ENCODE data around the gene TXN.

The TXN gene
- total RNA-seq, result 16.5 to 356 (median 45.6) reads per million in 9 experiments

DNA sequence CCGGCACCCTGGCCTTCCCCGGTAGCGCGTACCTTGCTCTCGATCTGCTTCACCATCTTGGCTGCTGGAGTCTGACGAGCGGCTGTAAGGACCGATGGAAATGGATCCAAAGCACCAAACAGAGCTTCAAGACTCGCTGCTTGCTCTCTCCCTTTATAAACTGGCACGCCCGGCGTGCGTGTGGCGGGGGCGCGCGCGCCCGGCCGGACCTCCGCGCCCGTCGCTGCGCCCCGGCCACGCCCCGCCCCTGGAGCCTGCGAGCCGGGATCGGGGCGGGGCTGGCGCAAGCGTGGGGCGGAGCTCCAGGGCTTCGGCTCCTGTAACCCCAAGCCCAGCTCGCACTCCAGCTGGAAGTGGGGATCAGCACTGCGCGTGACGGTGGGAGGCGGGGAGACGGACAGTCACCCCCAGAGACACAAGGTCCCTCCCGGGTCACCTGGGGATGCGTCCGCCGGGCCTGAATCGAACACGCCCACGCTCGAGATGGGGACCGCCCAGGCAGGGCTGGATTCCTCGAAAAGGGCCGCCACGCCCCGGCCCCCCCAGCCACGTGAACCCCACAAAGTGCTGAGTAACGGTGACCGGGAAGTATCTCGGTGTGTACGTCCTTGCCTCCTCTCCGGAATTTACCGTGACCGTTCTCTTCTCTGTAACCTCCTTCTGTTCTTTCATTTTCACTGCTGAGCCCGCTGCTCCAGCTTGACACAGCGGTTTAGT is at the start of gene TXN:
Gene TXN (minus strand): TSS at position 128 of the 717 bp plus-strand sequence. CDS start 72 bp downstream, at position 56.
- peak; percentile 70 to 72 (median 71) for DNase-seq
- H3K36me3 Mint-ChIP-seq (ENCODE audit: insufficient read depth), result peaks cover 5% of the 10 kb centered on the region
- no peaks in the 10 kb centered on the region for H3K27me3 Mint-ChIP-seq
- peak within 1 kb of the TSS; percentile 88 to 93 for H3K4me3 Mint-ChIP-seq
- no peaks in the 10 kb centered on the region for H3K9me3 Mint-ChIP-seq
- peaks cover 25 to 26% of the 10 kb centered on the region in 2 donors for H3K4me1 Mint-ChIP-seq (ENCODE audit: low read depth in 2 of 2)
- peak within 1 kb of the TSS; percentile 90 to 92 for H3K27ac Mint-ChIP-seq
- peak; percentile 75 for ATAC-seq (replicated peaks)

DNA sequence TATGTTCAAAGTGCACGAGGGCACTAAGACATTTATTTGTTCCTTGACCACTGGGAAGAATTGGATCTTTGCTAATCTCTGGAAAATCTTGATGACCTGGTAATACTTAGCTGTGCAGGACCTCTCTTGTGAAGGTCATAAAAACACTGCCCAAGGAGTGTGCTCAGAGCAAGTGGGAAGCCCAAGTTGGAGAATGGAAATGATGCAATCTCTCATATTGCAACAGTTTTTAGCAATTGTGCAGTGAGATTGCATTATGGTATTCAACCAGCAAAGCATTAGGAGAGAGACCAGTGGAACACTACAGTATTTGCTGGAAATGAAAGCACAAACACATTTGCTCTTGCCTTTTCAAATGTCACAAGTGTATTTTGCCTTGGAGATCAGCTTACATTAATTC is 46.8 kb upstream of the TXN start:
- Mint-ChIP-seq H3K27ac (no peak overlapping the region), H3K36me3 (ENCODE audit: insufficient read depth) (peaks cover 2% of the 10 kb centered on the region), H3K4me3 (no peak overlapping the region), H3K9me3 (no peaks in the 10 kb centered on the region), H3K4me1 (ENCODE audit: low read depth in 2 of 2) (no peaks in the 10 kb centered on the region), H3K27me3 (peaks cover 24 to 30% of the 10 kb centered on the region in 2 donors)
- DNase-seq (no peak), ATAC-seq (replicated peaks) (no peak)

GRCh38 chr9:110298043-110298605 is 41.8 kb upstream of the TXN start:
- Mint-ChIP-seq H3K27ac (no peak overlapping the region), H3K4me3 (no peak overlapping the region), H3K27me3 (peaks cover 36% of the 10 kb centered on the region in 2 donors), H3K36me3 (ENCODE audit: insufficient read depth) (no peaks in the 10 kb centered on the region), H3K9me3 (no peaks in the 10 kb centered on the region), H3K4me1 (ENCODE audit: low read depth in 2 of 2) (no peaks in the 10 kb centered on the region)
- ATAC-seq (replicated peaks), result no peak
- no peak for DNase-seq

DNA sequence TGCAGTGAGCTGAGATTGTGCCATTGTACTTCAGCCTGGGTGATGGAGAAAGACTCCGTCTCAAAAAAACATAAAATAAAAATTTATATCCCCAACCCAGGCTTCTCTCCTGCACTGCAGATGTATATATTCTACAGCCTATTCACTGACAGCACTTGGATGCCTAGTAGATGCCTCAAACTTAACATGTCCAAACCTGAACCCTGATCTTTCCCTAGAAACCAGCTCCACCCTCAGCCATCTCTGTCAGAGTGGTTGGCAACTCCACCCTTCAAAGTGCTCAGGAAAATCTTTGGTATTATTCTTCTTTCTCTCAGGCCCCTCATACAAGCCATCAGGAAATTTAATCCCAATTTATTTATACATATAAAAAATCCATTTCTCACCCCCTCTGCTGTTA is 36.9 kb upstream of the TXN start:
- peaks cover 16 to 29% of the 10 kb centered on the region in 2 donors for H3K27me3 Mint-ChIP-seq
- ATAC-seq (replicated peaks) (no peak), DNase-seq (no peak)
- H3K27ac Mint-ChIP-seq, result no peak overlapping the region
- no peak overlapping the region for H3K4me3 Mint-ChIP-seq
- H3K4me1 Mint-ChIP-seq (ENCODE audit: low read depth in 2 of 2), result no peaks in the 10 kb centered on the region
- no peaks in the 10 kb centered on the region for H3K36me3 Mint-ChIP-seq (ENCODE audit: insufficient read depth)
- H3K9me3 Mint-ChIP-seq, result no peaks in the 10 kb centered on the region

DNA sequence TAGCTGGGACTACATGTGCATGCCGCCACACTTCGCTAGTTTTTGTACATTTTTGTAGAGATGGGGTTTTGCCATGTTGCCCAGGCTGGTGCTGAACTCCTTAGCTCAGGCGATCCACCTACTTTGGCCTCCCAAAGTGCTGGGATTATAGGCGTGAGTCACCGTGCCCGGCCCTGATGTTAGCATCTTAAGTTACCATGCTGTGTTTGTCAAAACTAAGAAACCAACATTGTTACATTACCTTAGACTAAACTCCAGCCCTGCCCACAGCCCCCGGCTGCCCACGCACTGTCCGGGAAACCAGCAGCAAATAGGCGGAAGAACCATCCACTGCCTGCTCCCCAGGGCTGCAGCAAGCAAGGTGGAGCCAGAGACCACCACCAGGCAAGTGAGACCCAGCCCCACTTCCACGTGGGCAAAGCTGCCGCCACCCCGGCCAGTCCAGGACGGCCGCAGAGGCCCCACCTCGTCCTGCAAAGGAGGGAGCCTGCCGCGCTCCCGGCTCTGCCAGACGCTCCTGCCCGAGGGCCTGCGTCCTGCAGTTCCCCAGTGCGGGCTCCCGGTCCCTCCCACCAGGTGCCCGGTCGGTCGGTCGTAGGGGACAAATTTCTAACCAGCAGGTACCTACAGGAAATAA is 35.7 kb upstream of the TXN start:
- ATAC-seq (replicated peaks) (no peak), DNase-seq (no peak)
- Mint-ChIP-seq H3K4me1 (ENCODE audit: low read depth in 2 of 2) (no peaks in the 10 kb centered on the region), H3K36me3 (ENCODE audit: insufficient read depth) (no peaks in the 10 kb centered on the region), H3K9me3 (no peaks in the 10 kb centered on the region), H3K4me3 (no peak overlapping the region), H3K27ac (no peak overlapping the region), H3K27me3 (peaks cover 16 to 29% of the 10 kb centered on the region in 2 donors)

GRCh38 chr9:110290001-110290400 is 33.7 kb upstream of the TXN start:
- Mint-ChIP-seq H3K27ac (no peak overlapping the region), H3K27me3 (peaks cover 16 to 28% of the 10 kb centered on the region in 2 donors), H3K36me3 (ENCODE audit: insufficient read depth) (no peaks in the 10 kb centered on the region), H3K4me1 (ENCODE audit: low read depth in 2 of 2) (no peaks in the 10 kb centered on the region), H3K9me3 (no peaks in the 10 kb centered on the region), H3K4me3 (no peak overlapping the region)
- ATAC-seq (replicated peaks), result no peak
- DNase-seq, result no peak

DNA sequence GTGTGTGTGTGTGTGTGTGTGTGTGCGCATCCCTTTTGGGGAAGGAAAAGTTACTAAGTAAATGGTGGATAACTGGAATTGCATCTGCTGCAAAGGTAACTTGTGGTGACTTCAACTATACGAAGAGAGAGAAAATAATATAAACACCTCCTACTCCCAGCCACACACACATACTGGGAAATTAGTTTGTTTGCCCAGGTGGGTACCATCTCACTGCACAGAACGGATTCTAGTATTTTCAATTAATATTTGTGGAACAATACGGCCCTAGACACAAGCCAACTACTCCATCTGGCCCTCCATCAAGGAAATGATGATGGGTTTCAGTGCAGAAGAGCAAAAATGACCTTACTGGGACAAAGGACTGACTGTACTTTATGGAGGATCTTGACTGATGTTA is 32.2 kb upstream of the TXN start:
- Mint-ChIP-seq H3K9me3 (no peaks in the 10 kb centered on the region), H3K27me3 (peaks cover 13 to 24% of the 10 kb centered on the region in 2 donors), H3K4me1 (ENCODE audit: low read depth in 2 of 2) (no peaks in the 10 kb centered on the region), H3K27ac (no peak overlapping the region), H3K36me3 (ENCODE audit: insufficient read depth) (no peaks in the 10 kb centered on the region), H3K4me3 (no peak overlapping the region)
- DNase-seq (no peak), ATAC-seq (replicated peaks) (no peak)

DNA sequence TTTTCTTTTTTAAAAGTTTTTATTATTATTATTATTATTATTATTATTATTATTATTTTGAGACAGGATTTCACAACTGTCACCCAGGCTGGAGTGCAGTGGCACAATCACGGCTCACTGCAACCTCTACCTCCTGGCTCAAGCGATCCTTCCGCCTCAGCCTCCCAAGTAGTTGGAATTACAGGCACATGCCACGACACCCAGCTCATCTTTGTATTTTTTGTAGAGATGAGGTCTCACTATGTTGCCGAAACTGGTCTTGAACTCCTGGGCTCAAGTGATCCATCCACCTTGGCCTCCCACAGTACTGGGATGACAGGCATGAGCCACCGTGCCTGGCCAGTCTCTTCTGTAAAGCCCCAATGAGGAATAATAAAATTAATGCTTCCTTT is 31.0 kb upstream of the TXN start:
- no peak overlapping the region for H3K27ac Mint-ChIP-seq
- peaks cover 14 to 22% of the 10 kb centered on the region in 2 donors for H3K27me3 Mint-ChIP-seq
- ATAC-seq (replicated peaks) (no peak), DNase-seq (no peak)
- H3K4me3 Mint-ChIP-seq, result no peak overlapping the region
- no peaks in the 10 kb centered on the region for H3K9me3 Mint-ChIP-seq
- no peaks in the 10 kb centered on the region for H3K36me3 Mint-ChIP-seq (ENCODE audit: insufficient read depth)
- no peaks in the 10 kb centered on the region for H3K4me1 Mint-ChIP-seq (ENCODE audit: low read depth in 2 of 2)

DNA sequence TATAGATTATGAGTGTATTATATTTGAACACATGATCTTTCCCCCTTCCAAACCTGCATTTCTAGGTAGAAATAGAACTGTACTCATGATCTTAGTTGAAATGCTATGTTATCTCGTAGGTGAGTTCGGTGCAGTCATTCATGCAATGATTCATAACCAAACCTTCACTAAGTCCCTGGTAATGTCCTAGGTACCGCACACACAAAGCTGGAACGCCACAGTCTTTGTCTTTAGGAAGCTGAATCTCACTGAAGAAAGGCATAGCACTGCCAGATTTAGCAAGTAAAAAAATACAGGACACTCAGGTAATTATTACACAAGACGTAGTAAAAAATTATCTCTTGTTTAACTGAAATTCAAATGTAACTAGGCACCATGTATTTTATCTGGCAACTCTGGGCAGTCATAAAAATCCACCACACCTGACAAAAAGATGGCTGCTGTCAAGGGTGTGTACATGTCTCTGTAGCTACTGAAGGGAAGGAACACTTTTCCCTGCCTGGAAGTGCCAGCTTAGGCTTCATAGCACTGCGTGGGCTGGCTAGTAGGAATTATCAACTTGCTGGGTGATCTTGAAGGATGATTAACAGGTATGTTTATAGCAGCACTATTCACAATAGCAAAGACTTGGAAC is 28.0 kb upstream of the TXN start:
- no peak for ATAC-seq (replicated peaks)
- H3K27ac Mint-ChIP-seq, result no peak overlapping the region
- H3K36me3 Mint-ChIP-seq (ENCODE audit: insufficient read depth), result no peaks in the 10 kb centered on the region
- H3K4me3 Mint-ChIP-seq, result no peak overlapping the region
- peaks cover 24 to 29% of the 10 kb centered on the region in 2 donors for H3K27me3 Mint-ChIP-seq
- H3K4me1 Mint-ChIP-seq (ENCODE audit: low read depth in 2 of 2), result no peaks in the 10 kb centered on the region
- no peak for DNase-seq
- H3K9me3 Mint-ChIP-seq, result no peaks in the 10 kb centered on the region

DNA sequence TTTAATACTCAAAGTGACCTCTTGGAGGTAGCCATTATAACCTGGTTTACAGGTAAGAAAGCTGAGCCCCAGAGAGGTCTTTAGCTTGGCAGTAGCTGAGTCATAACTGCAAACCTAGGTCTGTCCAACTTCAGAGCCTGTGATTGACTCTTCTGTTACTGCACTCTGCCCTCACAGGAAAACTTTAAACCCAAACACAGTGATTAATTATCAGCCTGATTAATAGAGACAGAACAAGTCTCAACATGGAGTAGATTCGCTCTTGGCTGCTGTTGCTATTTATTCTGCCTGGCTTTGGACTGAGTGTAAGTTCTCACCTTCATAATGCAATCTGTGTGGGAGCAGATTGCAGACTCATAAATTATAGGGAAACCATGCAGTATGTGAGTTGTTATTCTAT is 27.4 kb upstream of the TXN start:
- DNase-seq, result no peak
- H3K9me3 Mint-ChIP-seq, result no peaks in the 10 kb centered on the region

DNA sequence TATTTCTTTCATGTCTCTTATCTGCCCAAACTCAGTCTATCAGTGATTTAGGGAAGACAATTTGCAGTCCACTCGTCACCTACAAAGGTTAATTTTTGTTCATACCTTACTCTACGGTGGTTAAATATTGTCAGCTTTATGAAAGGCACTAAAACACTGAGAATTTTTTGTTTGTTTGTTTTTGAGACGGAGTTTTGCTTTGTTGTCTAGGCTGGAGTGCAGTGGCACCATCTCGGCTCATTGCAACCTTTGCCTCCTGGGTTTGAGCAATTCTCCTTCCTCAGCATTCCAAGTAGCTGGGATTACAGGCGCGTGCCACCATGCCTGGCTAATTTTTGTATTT is 26.4 kb upstream of the TXN start:
- H3K4me3 Mint-ChIP-seq, result no peak overlapping the region
- H3K27ac Mint-ChIP-seq, result no peak overlapping the region

More for the DNA sequence above, 27.4 kb upstream of the TXN start:
- no peaks in the 10 kb centered on the region for H3K4me1 Mint-ChIP-seq (ENCODE audit: low read depth in 2 of 2)
- no peak overlapping the region for H3K27ac Mint-ChIP-seq
- H3K36me3 Mint-ChIP-seq (ENCODE audit: insufficient read depth), result no peaks in the 10 kb centered on the region
- ATAC-seq (replicated peaks), result no peak
- no peak overlapping the region for H3K4me3 Mint-ChIP-seq
- peaks cover 30 to 35% of the 10 kb centered on the region in 2 donors for H3K27me3 Mint-ChIP-seq

GRCh38 chr9:110282018-110282738 is 25.9 kb upstream of the TXN start:
- Mint-ChIP-seq H3K4me3 (no peak overlapping the region), H3K4me1 (ENCODE audit: low read depth in 2 of 2) (no peaks in the 10 kb centered on the region), H3K27ac (no peak overlapping the region), H3K9me3 (no peaks in the 10 kb centered on the region), H3K27me3 (peaks cover 34 to 40% of the 10 kb centered on the region in 2 donors), H3K36me3 (ENCODE audit: insufficient read depth) (no peaks in the 10 kb centered on the region)
- no peak for DNase-seq
- no peak for ATAC-seq (replicated peaks)

More for the DNA sequence above, 26.4 kb upstream of the TXN start:
- no peaks in the 10 kb centered on the region for H3K9me3 Mint-ChIP-seq
- peaks cover 34 to 39% of the 10 kb centered on the region in 2 donors for H3K27me3 Mint-ChIP-seq
- DNase-seq (no peak), ATAC-seq (replicated peaks) (no peak)
- no peaks in the 10 kb centered on the region for H3K4me1 Mint-ChIP-seq (ENCODE audit: low read depth in 2 of 2)
- H3K36me3 Mint-ChIP-seq (ENCODE audit: insufficient read depth), result no peaks in the 10 kb centered on the region

DNA sequence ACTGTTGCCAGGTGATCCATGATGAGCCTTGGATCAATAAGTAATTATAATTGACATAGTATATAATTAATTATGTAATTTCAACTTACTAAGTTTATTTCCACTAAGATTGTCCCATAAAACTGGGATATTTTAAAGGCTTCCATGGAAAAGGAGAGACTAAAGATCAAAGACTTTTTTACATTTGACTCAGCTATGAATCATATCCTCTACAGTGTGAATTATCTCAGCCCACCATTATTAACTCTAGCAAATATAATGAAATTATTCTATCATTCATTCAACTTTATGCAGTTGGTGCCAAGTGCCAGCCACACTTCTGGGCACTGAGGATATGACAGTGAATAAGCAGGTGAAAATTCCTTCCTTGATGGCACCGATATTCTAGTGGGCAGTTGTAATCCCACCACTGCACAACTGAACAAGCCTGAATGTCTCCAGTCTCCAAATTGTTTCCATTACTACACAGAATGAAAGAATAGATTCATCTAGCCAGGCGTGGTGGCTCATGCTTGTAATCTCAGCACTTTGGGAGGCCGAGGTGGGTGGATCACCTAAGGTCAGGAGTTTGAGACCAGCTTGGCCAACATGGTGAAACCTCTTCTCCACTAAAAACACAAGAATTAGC is 21.9 kb upstream of the TXN start:
- Mint-ChIP-seq H3K9me3 (no peaks in the 10 kb centered on the region), H3K36me3 (ENCODE audit: insufficient read depth) (no peaks in the 10 kb centered on the region), H3K27me3 (peaks cover 31 to 34% of the 10 kb centered on the region in 2 donors), H3K27ac (no peak overlapping the region), H3K4me3 (no peak overlapping the region), H3K4me1 (ENCODE audit: low read depth in 2 of 2) (no peaks in the 10 kb centered on the region)
- DNase-seq, result no peak
- ATAC-seq (replicated peaks), result no peak

All from effector memory CD8-positive, alpha-beta T cell (primary cell).